HEK293 (cell line): ENCODE measurements around the gene VPS13D.
A peak's percentile ranks its signal among the peaks of the same experiment; 100 is the strongest.

Source experiments
- CTCF ChIA-PET: fragments of 350-600 bp; formaldehyde crosslinking; extraction: SDS; loops from one replicate; lab custom pipeline; 2021; ENCODE audit warnings: antibody characterized with exemption; lab: Yijun Ruan, JAX
- POLR2A ChIA-PET: fragments of 300-600 bp; formaldehyde crosslinking; extraction: SDS; loops from one replicate; lab custom pipeline; 2020; ENCODE audit warnings: antibody characterized with exemption, inconsistent platforms; lab: Yijun Ruan, JAX
- H3K27ac ChIP-seq: fragments of 200-500 bp; sonication (Bioruptor generic); 2 replicates; pipeline ENCODE4 v1.5.1; 2014; ENCODE audit warnings: low read depth, low read length, control low read depth, inconsistent platforms; ENCODE audit errors: extremely low read depth
- H3K36me3 ChIP-seq, 2 experiments: fragments of 200-500 bp in 1 of 2; sonication (Bioruptor generic) in 1 of 2; 1 replicate in 1 of 2; 2 replicates in 1 of 2; pipeline ENCODE4 v1.5.1; 2014 to 2017; ENCODE audit warnings: inconsistent platforms in 2 of 2, low read length in 2 of 2; ENCODE audit not compliant: control insufficient read depth in 2 of 2, insufficient read depth in 1 of 2
- H3K4me1 ChIP-seq: fragments of 200-500 bp; sonication (Bioruptor generic); 2 replicates; pipeline ENCODE4 v1.5.1; 2014; ENCODE audit warnings: mild to moderate bottlenecking, low read length, inconsistent platforms; ENCODE audit not compliant: control insufficient read depth, insufficient read depth
- H3K4me3 ChIP-seq: 2 replicates; pipeline ENCODE4 v1.5.1; 2011; ENCODE audit warnings: low read depth, mild to moderate bottlenecking, control low read depth, low read length, moderate library complexity
- H3K9me3 ChIP-seq: fragments of 200-500 bp; sonication (Bioruptor generic); 2 replicates; pipeline ENCODE4 v1.5.1; 2014; ENCODE audit warnings: low read depth, low read length, inconsistent platforms; ENCODE audit not compliant: control insufficient read depth, insufficient read depth
- SCRT2 ChIP-seq: fragments of 450-650 bp; formaldehyde crosslinking; IDR thresholded peaks from 2 replicates; pipeline ENCODE4 v1.5.1; 2016; ENCODE audit warnings: missing biosample characterization, missing genetic modification characterization
- ZBTB11 ChIP-seq: fragments of 450-650 bp; formaldehyde crosslinking; conservative IDR thresholded peaks from 2 replicates; pipeline ENCODE4 v1.5.1; 2016; ENCODE audit warnings: low read depth, missing biosample characterization, missing genetic modification characterization
- ZEB2 ChIP-seq: fragments of 450-650 bp; formaldehyde crosslinking; IDR thresholded peaks from 2 replicates; pipeline ENCODE4 v1.5.1; 2016; ENCODE audit warnings: missing biosample characterization, missing genetic modification characterization
- ZNF169 ChIP-seq: fragments of 450-650 bp; formaldehyde crosslinking; IDR thresholded peaks from 2 replicates; pipeline ENCODE4 v1.5.1; 2016; ENCODE audit warnings: missing biosample characterization, missing genetic modification characterization
- ZNF184 ChIP-seq: fragments of 450-650 bp; IDR thresholded peaks from 2 replicates; pipeline ENCODE4 v1.5.1; 2018; ENCODE audit warnings: missing biosample characterization, mild to moderate bottlenecking, missing genetic modification characterization
- ZNF211 ChIP-seq: fragments of 450-650 bp; formaldehyde crosslinking; IDR thresholded peaks from 2 replicates; pipeline ENCODE4 v1.5.1; 2016; ENCODE audit warnings: low read depth, missing biosample characterization, missing genetic modification characterization
- ZNF221 ChIP-seq: fragments of 450-650 bp; formaldehyde crosslinking; IDR thresholded peaks from 2 replicates; pipeline ENCODE4 v1.5.1; 2017; ENCODE audit warnings: missing biosample characterization, missing genetic modification characterization, borderline replicate concordance
- ZNF223 ChIP-seq: fragments of 450-650 bp; formaldehyde crosslinking; IDR thresholded peaks from 2 replicates; pipeline ENCODE4 v1.5.1; 2016; ENCODE audit warnings: missing biosample characterization, missing genetic modification characterization
- ZNF239 ChIP-seq: fragments of 450-650 bp; formaldehyde crosslinking; IDR thresholded peaks from 2 replicates; pipeline ENCODE4 v1.5.1; 2016; ENCODE audit warnings: missing biosample characterization, missing genetic modification characterization
- ZNF24 ChIP-seq: fragments of 450-650 bp; formaldehyde crosslinking; IDR thresholded peaks from 2 replicates; pipeline ENCODE4 v1.5.1; 2016; ENCODE audit warnings: missing biosample characterization, missing genetic modification characterization
- ZNF302 ChIP-seq: fragments of 450-650 bp; formaldehyde crosslinking; IDR thresholded peaks from 2 replicates; pipeline ENCODE4 v1.5.1; 2016; ENCODE audit warnings: missing biosample characterization, missing genetic modification characterization, low read depth
- ZNF335 ChIP-seq: fragments of 450-650 bp; formaldehyde crosslinking; conservative IDR thresholded peaks from 2 replicates; pipeline ENCODE4 v1.5.1; 2016; ENCODE audit warnings: missing biosample characterization, missing genetic modification characterization
- ZNF362 ChIP-seq: fragments of 450-650 bp; formaldehyde crosslinking; IDR thresholded peaks from 2 replicates; pipeline ENCODE4 v1.5.1; 2016; ENCODE audit warnings: missing biosample characterization, missing genetic modification characterization
- ZNF664 ChIP-seq: fragments of 450-650 bp; formaldehyde crosslinking; IDR thresholded peaks from 2 replicates; pipeline ENCODE4 v1.5.1; 2016; ENCODE audit warnings: missing biosample characterization, missing genetic modification characterization
- ZXDB ChIP-seq: fragments of 450-650 bp; formaldehyde crosslinking; IDR thresholded peaks from 2 replicates; pipeline ENCODE4 v1.5.1; 2016; ENCODE audit warnings: missing biosample characterization, missing genetic modification characterization
- TF ChIP-seq, protein P1 (sequence below): fragments of 450-650 bp; formaldehyde crosslinking; IDR thresholded peaks from 2 replicates; pipeline ENCODE4 v1.5.1; 2016; ENCODE audit warnings: missing biosample characterization, missing genetic modification characterization, borderline replicate concordance
- TF ChIP-seq, protein P2 (sequence below): fragments of 450-650 bp; formaldehyde crosslinking; IDR thresholded peaks from 2 replicates; pipeline ENCODE4 v1.5.1; 2016; ENCODE audit warnings: missing biosample characterization, missing genetic modification characterization, low read depth

The VPS13D gene

DNA sequence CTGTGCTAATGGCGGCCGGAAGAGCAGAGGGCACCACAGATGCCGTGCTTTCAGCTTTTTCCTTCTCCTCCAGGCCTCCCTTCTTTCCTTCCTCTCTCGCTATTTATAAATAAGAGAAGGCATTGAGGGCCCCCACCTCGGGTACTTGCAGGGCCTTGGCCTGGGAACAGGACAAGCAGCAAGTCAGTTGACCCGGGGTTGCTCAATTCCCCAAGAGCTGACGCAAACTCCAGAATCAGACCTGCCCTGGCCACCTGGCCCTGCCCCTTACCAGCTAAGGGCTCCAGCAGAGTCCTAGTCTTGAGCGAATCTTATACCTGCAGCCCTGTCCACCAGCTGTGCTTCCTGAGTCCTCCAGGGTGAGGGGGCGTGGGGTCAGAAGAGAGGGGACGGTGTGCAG is 49.5 kb upstream of the VPS13D start:
- no peaks in the 10 kb centered on the region for H3K36me3 ChIP-seq
- ChIA-PET CTCF (no interaction called here), POLR2A (no interaction called here)
- H3K27ac ChIP-seq: no peak overlapping the region
- no peaks in the 10 kb centered on the region for H3K4me1 ChIP-seq
- no peak overlapping the region for H3K4me3 ChIP-seq
- no peaks in the 10 kb centered on the region for H3K9me3 ChIP-seq
- TF ChIP-seq ZNF362 (tag by site-specific recombination) (no peak), ZNF223 (tag by site-specific recombination) (no peak)

- H3K36me3 ChIP-seq: no peaks in the 10 kb centered on the region
- H3K9me3 ChIP-seq: no peaks in the 10 kb centered on the region
- ChIA-PET CTCF (no interaction called here), POLR2A (no interaction called here)
- no peaks in the 10 kb centered on the region for H3K4me1 ChIP-seq
- TF ChIP-seq ZXDB (tag by site-specific recombination) (no peak), ZNF221 (tag by site-specific recombination) (no peak), ZNF302 (tag by site-specific recombination) (no peak)
- TF ChIP-seq, protein P1, sequence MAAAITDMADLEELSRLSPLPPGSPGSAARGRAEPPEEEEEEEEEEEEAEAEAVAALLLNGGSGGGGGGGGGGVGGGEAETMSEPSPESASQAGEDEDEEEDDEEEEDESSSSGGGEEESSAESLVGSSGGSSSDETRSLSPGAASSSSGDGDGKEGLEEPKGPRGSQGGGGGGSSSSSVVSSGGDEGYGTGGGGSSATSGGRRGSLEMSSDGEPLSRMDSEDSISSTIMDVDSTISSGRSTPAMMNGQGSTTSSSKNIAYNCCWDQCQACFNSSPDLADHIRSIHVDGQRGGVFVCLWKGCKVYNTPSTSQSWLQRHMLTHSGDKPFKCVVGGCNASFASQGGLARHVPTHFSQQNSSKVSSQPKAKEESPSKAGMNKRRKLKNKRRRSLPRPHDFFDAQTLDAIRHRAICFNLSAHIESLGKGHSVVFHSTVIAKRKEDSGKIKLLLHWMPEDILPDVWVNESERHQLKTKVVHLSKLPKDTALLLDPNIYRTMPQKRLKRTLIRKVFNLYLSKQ (tag by site-specific recombination): no peak
- H3K4me3 ChIP-seq: no peak overlapping the region
- no peak overlapping the region for H3K27ac ChIP-seq
Measured at GRCh38 chr1:12180903-12181302, 48.9 kb upstream of the VPS13D start.

DNA sequence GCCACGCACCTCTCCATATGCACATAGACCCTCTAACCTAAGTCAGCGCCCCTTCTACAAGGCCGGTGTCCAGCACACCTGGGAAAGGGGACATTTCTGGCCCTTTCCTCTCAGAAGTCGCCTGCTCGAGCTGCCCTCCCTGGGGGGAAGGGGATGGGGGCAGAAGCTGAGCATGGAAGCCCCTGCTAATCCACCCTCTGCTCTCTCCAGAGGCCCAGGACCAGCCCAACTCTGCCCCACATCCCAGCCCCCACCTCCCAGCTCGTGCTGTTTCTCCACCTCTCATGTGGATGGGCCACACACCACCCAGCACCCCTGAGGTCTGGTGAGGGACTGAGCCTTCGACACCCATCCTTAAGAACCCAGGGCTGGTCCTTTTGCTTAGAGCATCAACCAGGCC is 48.3 kb upstream of the VPS13D start:
- Histone ChIP-seq H3K9me3 (no peaks in the 10 kb centered on the region), H3K4me1 (no peaks in the 10 kb centered on the region), H3K4me3 (no peak overlapping the region), H3K27ac (no peak overlapping the region), H3K36me3 (no peaks in the 10 kb centered on the region)
- ChIA-PET CTCF (no interaction called here), POLR2A (no interaction called here)
- TF ChIP-seq SCRT2 (tag by site-specific recombination): no peak
- TF ChIP-seq ZNF223 (tag by site-specific recombination): no peak
- TF ChIP-seq ZNF302 (tag by site-specific recombination): no peak
- no peak for TF ChIP-seq ZNF169 (tag by site-specific recombination)
- TF ChIP-seq, protein P2, sequence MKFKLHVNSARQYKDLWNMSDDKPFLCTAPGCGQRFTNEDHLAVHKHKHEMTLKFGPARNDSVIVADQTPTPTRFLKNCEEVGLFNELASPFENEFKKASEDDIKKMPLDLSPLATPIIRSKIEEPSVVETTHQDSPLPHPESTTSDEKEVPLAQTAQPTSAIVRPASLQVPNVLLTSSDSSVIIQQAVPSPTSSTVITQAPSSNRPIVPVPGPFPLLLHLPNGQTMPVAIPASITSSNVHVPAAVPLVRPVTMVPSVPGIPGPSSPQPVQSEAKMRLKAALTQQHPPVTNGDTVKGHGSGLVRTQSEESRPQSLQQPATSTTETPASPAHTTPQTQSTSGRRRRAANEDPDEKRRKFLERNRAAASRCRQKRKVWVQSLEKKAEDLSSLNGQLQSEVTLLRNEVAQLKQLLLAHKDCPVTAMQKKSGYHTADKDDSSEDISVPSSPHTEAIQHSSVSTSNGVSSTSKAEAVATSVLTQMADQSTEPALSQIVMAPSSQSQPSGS (tag by site-specific recombination): no peak
- TF ChIP-seq ZNF184 (tag by site-specific recombination): no peak
- no peak for TF ChIP-seq ZNF239 (tag by site-specific recombination)
- TF ChIP-seq ZEB2 (tag by site-specific recombination): no peak

GRCh38 chr1:12182410-12182984 is 47.3 kb upstream of the VPS13D start:
- no peaks in the 10 kb centered on the region for H3K36me3 ChIP-seq
- ChIA-PET POLR2A (interaction anchor here (1.3 kb wide), 1 partner anchor 21 kb away, joined by 5 read pairs; no protein-coding TSS in a partner anchor), CTCF (interaction anchor here (0.6 to 1.4 kb wide), 5 partner anchors 14 to 64 kb away, joined by 3 to 6 read pairs (median 3); no protein-coding TSS in a partner anchor)
- no peak overlapping the region for H3K4me3 ChIP-seq
- no peak overlapping the region for H3K27ac ChIP-seq
- 0 out of 2 replicates have a peak, but pooled peaks have one; percentile 20 for TF ChIP-seq ZNF24
- TF ChIP-seq ZBTB11 (tag by site-specific recombination): no peak
- TF ChIP-seq ZNF664: peak; percentile 85
- no peak for TF ChIP-seq ZNF335 (tag by site-specific recombination)
- TF ChIP-seq ZNF211: no peak
- TF ChIP-seq SCRT2 (tag by site-specific recombination): 0 out of 2 replicates have a peak, but pooled peaks have one; percentile 23
- H3K4me1 ChIP-seq: no peaks in the 10 kb centered on the region
- no peaks in the 10 kb centered on the region for H3K9me3 ChIP-seq
